ENCODE results near the gene SPRN.

DNA sequence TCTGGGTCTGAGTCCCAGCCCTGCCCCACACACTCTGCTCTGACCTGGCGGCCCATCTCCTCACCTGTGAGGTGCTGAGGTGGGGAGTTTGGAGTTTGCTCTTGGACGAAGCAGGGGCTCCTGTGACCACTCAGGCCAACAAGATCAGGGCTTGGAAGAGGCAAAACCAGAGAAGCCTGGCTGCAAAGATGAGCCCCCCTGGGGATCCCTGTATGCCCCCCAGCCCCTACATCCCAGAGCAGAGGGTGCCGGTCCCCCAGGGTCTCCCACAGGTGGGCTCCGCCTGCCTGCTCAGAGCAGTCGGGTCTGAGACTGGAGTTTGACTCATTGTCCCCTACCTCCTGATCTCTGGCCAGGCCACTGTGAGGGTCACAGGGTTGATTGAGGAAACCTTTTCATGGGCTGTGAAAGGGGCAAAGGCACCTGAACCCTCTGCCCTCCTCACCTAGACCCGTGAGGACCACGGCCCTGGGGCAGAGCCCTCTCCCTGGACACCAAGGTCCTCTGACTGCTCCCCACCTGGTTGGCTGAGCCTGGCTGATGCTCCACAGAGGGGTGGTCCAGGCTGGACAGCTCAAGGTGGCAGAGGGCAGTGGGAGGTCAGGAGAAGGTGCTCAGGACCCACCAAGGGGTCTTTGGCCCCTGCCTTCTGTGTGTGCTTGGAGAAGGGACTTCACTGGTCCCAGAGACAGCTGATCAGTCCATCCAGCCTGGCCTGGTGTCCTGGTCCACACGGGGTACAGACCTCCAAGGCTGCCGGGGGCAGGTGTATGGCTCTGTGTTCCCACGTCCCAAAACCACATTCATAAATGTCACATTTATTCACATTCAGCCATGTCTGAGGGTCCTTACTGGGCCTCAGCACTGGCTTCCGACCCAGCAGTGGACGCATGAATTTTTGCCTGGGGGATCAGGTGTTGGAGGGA is 20.2 kb upstream of the SPRN start:
- TF ChIP-seq, protein P1, sequence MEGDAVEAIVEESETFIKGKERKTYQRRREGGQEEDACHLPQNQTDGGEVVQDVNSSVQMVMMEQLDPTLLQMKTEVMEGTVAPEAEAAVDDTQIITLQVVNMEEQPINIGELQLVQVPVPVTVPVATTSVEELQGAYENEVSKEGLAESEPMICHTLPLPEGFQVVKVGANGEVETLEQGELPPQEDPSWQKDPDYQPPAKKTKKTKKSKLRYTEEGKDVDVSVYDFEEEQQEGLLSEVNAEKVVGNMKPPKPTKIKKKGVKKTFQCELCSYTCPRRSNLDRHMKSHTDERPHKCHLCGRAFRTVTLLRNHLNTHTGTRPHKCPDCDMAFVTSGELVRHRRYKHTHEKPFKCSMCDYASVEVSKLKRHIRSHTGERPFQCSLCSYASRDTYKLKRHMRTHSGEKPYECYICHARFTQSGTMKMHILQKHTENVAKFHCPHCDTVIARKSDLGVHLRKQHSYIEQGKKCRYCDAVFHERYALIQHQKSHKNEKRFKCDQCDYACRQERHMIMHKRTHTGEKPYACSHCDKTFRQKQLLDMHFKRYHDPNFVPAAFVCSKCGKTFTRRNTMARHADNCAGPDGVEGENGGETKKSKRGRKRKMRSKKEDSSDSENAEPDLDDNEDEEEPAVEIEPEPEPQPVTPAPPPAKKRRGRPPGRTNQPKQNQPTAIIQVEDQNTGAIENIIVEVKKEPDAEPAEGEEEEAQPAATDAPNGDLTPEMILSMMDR (IDR thresholded peaks at IDR 0.05): no peak
- TF ChIP-seq POLR2A (IDR thresholded peaks at IDR 0.05) (no peak), POLR2AphosphoS5 (IDR thresholded peaks at IDR 0.05) (no peak)
